ENCODE data around the gene WDFY4. TPM values are rescaled to one million over a fixed set of nuclear protein-coding genes. Genes with fewer than 3 reads are reported as not detected.

WDFY4 gene
- total RNA-seq, 1 donor from 2014 or later: 33.8 TPM

DNA sequence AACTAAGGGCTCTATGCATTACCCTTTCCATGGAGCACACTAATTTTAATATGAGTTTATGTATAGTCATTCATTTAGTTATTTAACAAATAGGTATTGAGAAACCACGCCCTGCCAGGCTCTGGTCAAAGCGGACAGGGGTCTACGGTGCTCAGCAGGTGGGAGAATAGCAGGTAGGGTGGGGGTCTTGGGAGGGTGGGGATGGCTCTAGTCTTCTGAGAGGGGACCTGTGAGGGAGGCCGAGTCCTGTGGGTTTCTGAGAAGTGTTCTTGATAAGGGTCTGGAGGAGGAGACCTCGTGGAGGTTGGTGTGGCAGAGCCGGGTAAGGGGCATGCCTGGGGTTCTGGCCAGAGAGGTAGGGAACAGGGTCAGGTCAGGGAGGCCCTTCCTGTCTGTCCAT lies 1.1 kb downstream of the WDFY4 start:
- Histone ChIP-seq H3K27me3 (no peaks in the 10 kb centered on the region), H3K9me3 (no peaks in the 10 kb centered on the region), H3K36me3 (no peaks in the 10 kb centered on the region), H3K4me1 (no peaks in the 10 kb centered on the region), H3K27ac (no peak overlapping the region), H3K4me3 (no peak overlapping the region)
- intact Hi-C loops (cut with DNase I): no loop called here
- DNase-seq (ENCODE audit: low spot score in 2 of 2): no peak
- TF ChIP-seq, protein P1, sequence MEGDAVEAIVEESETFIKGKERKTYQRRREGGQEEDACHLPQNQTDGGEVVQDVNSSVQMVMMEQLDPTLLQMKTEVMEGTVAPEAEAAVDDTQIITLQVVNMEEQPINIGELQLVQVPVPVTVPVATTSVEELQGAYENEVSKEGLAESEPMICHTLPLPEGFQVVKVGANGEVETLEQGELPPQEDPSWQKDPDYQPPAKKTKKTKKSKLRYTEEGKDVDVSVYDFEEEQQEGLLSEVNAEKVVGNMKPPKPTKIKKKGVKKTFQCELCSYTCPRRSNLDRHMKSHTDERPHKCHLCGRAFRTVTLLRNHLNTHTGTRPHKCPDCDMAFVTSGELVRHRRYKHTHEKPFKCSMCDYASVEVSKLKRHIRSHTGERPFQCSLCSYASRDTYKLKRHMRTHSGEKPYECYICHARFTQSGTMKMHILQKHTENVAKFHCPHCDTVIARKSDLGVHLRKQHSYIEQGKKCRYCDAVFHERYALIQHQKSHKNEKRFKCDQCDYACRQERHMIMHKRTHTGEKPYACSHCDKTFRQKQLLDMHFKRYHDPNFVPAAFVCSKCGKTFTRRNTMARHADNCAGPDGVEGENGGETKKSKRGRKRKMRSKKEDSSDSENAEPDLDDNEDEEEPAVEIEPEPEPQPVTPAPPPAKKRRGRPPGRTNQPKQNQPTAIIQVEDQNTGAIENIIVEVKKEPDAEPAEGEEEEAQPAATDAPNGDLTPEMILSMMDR (IDR thresholded peaks at IDR 0.05): no peak

DNA sequence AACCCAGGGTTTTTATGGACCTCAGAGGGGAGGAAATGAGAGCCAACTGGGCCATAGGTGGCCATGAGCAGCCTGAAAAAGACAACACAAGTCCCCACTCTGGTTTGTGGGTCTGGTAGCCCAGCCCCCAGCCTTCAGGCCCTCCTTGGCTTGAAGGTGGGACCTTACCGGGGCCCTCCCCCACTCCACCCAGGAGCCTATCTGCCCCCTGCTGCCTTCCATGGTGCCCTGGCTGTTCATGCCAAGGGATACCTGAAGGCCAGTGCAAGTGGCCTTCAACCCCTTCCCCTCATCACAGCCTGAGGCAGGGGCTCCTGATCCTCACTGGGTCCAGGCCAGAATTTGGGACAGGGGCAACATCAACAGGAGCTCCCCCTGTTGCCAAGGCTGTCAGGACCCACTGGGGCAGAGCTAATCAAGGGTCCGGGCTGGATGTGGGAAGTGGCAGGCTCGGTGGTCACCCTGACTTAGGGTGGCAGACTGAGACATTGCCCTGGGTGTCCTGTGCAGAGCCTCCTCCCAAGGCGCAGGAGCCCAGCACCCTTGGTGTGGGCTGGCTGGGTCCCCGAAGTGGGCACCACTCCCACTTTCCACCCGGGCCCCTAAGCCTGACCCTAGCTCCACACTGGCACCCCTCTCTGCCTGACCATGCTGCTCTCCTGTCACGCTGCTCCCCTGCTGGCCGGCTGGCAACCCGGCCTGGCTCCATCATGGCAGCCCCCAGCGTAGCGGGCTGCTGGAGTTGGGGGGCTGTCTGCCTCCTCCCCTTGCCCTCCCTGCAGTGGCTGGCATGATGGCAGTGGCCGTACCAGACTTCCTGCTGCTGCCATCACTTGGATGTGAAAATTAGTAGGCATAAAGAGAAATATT lies 6.4 kb downstream of the WDFY4 start:
- Histone ChIP-seq H3K4me1 (no peaks in the 10 kb centered on the region), H3K9me3 (no peaks in the 10 kb centered on the region), H3K27me3 (no peaks in the 10 kb centered on the region), H3K36me3 (no peaks in the 10 kb centered on the region), H3K4me3 (no peak overlapping the region), H3K27ac (no peak overlapping the region)
- intact Hi-C loops (cut with DNase I): no loop called here
- TF ChIP-seq, protein P1 (IDR thresholded peaks at IDR 0.05): no peak
- no peak for DNase-seq (ENCODE audit: low spot score in 2 of 2)

DNA sequence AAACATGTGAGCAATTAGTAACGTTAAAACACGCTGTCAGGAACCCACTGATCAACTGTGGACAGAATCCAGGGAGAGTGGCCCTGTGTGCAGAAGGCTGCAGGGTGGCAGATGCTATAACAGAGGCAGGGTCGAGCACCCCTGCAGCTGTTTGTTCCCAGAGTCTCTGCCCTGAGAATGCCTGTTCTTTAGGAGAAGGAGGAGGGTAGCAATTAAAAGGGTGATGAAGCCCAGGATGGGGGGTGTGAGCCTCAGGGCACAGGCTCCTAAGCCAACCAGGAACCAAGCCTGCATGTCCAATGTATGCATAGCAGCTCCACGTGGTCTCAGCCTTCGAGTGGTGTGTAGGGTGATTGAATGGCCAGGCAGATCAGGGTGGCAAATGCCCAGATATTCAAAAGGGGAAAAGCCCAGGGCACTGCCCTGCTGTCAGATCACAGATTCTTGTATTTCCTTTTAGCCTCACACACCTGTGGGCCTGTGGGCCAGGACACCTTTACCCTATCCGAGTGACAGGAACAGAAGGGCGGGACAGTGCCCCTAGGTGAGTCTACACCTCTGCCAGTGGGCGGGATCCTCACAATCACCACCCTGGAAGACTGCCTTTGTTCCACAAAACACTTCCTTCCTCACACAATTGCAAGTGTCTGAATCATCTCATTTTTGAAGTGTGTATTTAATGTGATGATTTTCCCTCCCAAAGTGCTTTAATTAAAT lies 7.3 kb downstream of the WDFY4 start:
- Histone ChIP-seq H3K36me3 (no peaks in the 10 kb centered on the region), H3K27me3 (no peaks in the 10 kb centered on the region), H3K4me1 (no peaks in the 10 kb centered on the region), H3K27ac (no peak overlapping the region), H3K9me3 (no peaks in the 10 kb centered on the region), H3K4me3 (no peak overlapping the region)
- no peak for DNase-seq (ENCODE audit: low spot score in 2 of 2)
- intact Hi-C loops (cut with DNase I): no loop called here
- TF ChIP-seq, protein P1 (IDR thresholded peaks at IDR 0.05): no peak

DNA sequence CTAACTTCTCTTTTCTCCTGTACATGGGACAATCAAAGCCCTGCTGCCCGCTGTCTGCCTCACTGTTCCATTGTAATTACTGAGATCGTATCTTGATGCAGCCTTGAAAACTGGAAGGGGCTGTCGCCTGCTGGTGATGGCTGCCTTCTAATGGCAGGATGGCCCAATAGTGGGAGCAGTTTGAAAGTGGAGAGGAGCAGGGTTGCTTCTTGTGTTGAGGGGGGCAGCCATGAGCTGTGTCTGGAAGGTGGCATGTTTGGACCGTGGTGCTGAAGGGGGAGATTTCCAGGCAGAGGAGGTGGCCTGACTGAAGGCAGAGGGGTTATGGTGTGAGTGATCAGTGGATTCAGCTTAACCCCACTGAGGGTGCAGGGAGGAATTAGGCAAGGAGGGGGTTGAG lies 8.1 kb downstream of the WDFY4 start:
- Histone ChIP-seq H3K36me3 (no peaks in the 10 kb centered on the region), H3K9me3 (no peaks in the 10 kb centered on the region), H3K4me3 (no peak overlapping the region), H3K4me1 (no peaks in the 10 kb centered on the region), H3K27ac (no peak overlapping the region), H3K27me3 (no peaks in the 10 kb centered on the region)
- TF ChIP-seq, protein P1 (IDR thresholded peaks at IDR 0.05): no peak
- DNase-seq (ENCODE audit: low spot score in 2 of 2): no peak
- intact Hi-C loops (cut with DNase I): no loop called here

DNA sequence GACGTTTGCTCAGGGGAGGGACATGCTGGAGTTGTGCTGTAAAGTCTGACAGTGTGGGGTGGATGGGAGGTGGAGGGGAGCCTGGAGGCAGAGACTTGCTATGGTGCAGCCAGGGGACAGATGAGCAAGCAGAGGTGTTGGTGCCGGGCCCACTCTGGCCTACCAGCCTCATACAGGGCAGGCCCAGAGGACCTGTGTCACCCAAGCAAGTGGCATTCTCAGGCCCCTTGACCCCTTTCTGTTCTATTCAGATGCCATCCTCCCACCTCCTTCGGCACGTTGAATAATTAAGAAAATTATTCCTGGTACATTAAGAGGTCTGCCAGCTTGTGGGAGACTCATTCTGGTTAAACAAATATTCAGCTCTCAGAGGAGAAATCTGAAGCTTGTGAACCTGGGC lies 8.5 kb downstream of the WDFY4 start:
- DNase-seq (ENCODE audit: low spot score in 2 of 2): no peak
- intact Hi-C loops (cut with DNase I): no loop called here
- no peak overlapping the region for H3K4me3 ChIP-seq

More for the DNA sequence above, 8.5 kb downstream of the WDFY4 start:
- Histone ChIP-seq H3K9me3 (no peaks in the 10 kb centered on the region), H3K36me3 (no peaks in the 10 kb centered on the region), H3K4me1 (no peaks in the 10 kb centered on the region), H3K27me3 (no peaks in the 10 kb centered on the region), H3K27ac (no peak overlapping the region)
- TF ChIP-seq, protein P1 (IDR thresholded peaks at IDR 0.05): no peak
